Measurements from ENCODE around the gene CMTM6.
A peak's percentile ranks its signal among the peaks of the same experiment; 100 is the strongest.

CMTM6 gene

GRCh38 chr3:32506466-32506865 lies 3.8 kb upstream of the CMTM6 start:
- TF ChIP-seq MAX (IDR thresholded peaks at IDR 0.05; ENCODE audit: low read depth, low read length) (no peak), POLR2A (IDR thresholded peaks at IDR 0.05; ENCODE audit: extremely low read depth, insufficient read length) (no peak), MYC (IDR thresholded peaks at IDR 0.05; ENCODE audit: low read depth, low read length) (no peak), CTCF (IDR thresholded peaks at IDR 0.05; ENCODE audit: low read depth, low read length) (no peak)
- DNase-seq (ENCODE audit: low read depth): no peak
- no peak overlapping the region for H3K4me3 ChIP-seq (ENCODE audit: low read depth, low read length)

- peak overlapping the region; percentile 85 for H3K4me3 ChIP-seq (ENCODE audit: low read depth, low read length)
- no peak for DNase-seq (ENCODE audit: low read depth)
- TF ChIP-seq CTCF (IDR thresholded peaks at IDR 0.05; ENCODE audit: low read depth, low read length): no peak
- no peak for TF ChIP-seq MAX (IDR thresholded peaks at IDR 0.05; ENCODE audit: low read depth, low read length)
- no peak for TF ChIP-seq MYC (IDR thresholded peaks at IDR 0.05; ENCODE audit: low read depth, low read length)
- TF ChIP-seq POLR2A (IDR thresholded peaks at IDR 0.05; ENCODE audit: extremely low read depth, insufficient read length): no peak
These were observed 264 bp upstream of the CMTM6 start for GRCh38 chr3:32502946-32503286.

GRCh38 chr3:32501783-32502117 lies 902 bp downstream of the CMTM6 start:
- TF ChIP-seq MYC (IDR thresholded peaks at IDR 0.05; ENCODE audit: low read depth, low read length) (no peak), CTCF (IDR thresholded peaks at IDR 0.05; ENCODE audit: low read depth, low read length) (no peak), MAX (IDR thresholded peaks at IDR 0.05; ENCODE audit: low read depth, low read length) (no peak), POLR2A (IDR thresholded peaks at IDR 0.05; ENCODE audit: extremely low read depth, insufficient read length) (no peak)
- no peak for DNase-seq (ENCODE audit: low read depth)
- peak overlapping the region; percentile 85 for H3K4me3 ChIP-seq (ENCODE audit: low read depth, low read length)

- no peak for TF ChIP-seq MYC (IDR thresholded peaks at IDR 0.05; ENCODE audit: low read depth, low read length)
- TF ChIP-seq CTCF (IDR thresholded peaks at IDR 0.05; ENCODE audit: low read depth, low read length): no peak
- TF ChIP-seq MAX (IDR thresholded peaks at IDR 0.05; ENCODE audit: low read depth, low read length): no peak
- TF ChIP-seq POLR2A (IDR thresholded peaks at IDR 0.05; ENCODE audit: extremely low read depth, insufficient read length): no peak
- DNase-seq (ENCODE audit: low read depth): peak; percentile 60
- H3K4me3 ChIP-seq (ENCODE audit: low read depth, low read length): peak overlapping the region; percentile 85
These were observed 1.5 kb downstream of the CMTM6 start for GRCh38 chr3:32500880-32501782.

- no peak for TF ChIP-seq MAX (IDR thresholded peaks at IDR 0.05; ENCODE audit: low read depth, low read length)
- no peak for TF ChIP-seq POLR2A (IDR thresholded peaks at IDR 0.05; ENCODE audit: extremely low read depth, insufficient read length)
- no peak for TF ChIP-seq MYC (IDR thresholded peaks at IDR 0.05; ENCODE audit: low read depth, low read length)
- TF ChIP-seq CTCF (IDR thresholded peaks at IDR 0.05; ENCODE audit: low read depth, low read length): no peak
- no peak for DNase-seq (ENCODE audit: low read depth)
- H3K4me3 ChIP-seq (ENCODE audit: low read depth, low read length): peak overlapping the region; percentile 85
These were observed 2.4 kb downstream of the CMTM6 start for GRCh38 chr3:32500231-32500630.
